GM23248 (cell line): ENCODE data around the gene ADAMTSL1. TPM values are rescaled to one million over a fixed set of nuclear protein-coding genes. Genes with fewer than 3 reads are reported as not detected.

Experiments
- DNase-seq: peaks from one replicate; pipeline ENCODE4 v3.0.0-alpha.2; 2015
- H2AFZ ChIP-seq: fragments of 200-600 bp; sonication (generic); 2 replicates; pipeline ENCODE4 v1.6.1; 2016; ENCODE audit warnings: antibody characterized with exemption
- H3F3A ChIP-seq: fragments of 200-600 bp; sonication (generic); 2 replicates; pipeline ENCODE4 v1.6.1; 2016; ENCODE audit warnings: mild to moderate bottlenecking, antibody characterized with exemption, mixed run types; ENCODE audit not compliant: insufficient read depth
- H3K27ac ChIP-seq: fragments of 200-600 bp; sonication (generic); 2 replicates; pipeline ENCODE4 v1.5.1; 2016; ENCODE audit warnings: mild to moderate bottlenecking
- H3K27me3 ChIP-seq: fragments of 200-600 bp; sonication (generic); replicated peaks from 2 replicates; pipeline ENCODE4 v1.6.1; 2016; ENCODE audit warnings: mild to moderate bottlenecking; ENCODE audit not compliant: insufficient read depth
- H3K36me3 ChIP-seq: fragments of 200-600 bp; sonication (generic); 2 replicates; pipeline ENCODE4 v1.6.1; 2016; ENCODE audit warnings: low read depth, mild to moderate bottlenecking
- H3K4me1 ChIP-seq: fragments of 200-600 bp; sonication (generic); 2 replicates; pipeline ENCODE4 v1.6.1; 2016; ENCODE audit warnings: mild to moderate bottlenecking; ENCODE audit not compliant: insufficient read depth
- H3K4me2 ChIP-seq: fragments of 200-600 bp; sonication (generic); one replicate; pipeline ENCODE4 v1.6.1; 2016; ENCODE audit warnings: mild to moderate bottlenecking; ENCODE audit not compliant: unreplicated experiment
- H3K4me3 ChIP-seq: fragments of 200-600 bp; sonication (generic); 2 replicates; pipeline ENCODE4 v1.5.1; 2016; ENCODE audit warnings: mild to moderate bottlenecking
- H3K79me2 ChIP-seq: fragments of 200-600 bp; sonication (generic); 2 replicates; pipeline ENCODE4 v1.6.1; 2016; ENCODE audit warnings: mild to moderate bottlenecking; ENCODE audit not compliant: insufficient read depth
- H3K9ac ChIP-seq: fragments of 200-600 bp; sonication (generic); 2 replicates; pipeline ENCODE4 v1.6.1; 2016; ENCODE audit warnings: mild to moderate bottlenecking
- H3K9me2 ChIP-seq: fragments of 200-600 bp; sonication (generic); 2 replicates; pipeline ENCODE4 v1.6.1; 2016; ENCODE audit warnings: mixed run types, mild to moderate bottlenecking, moderate library complexity; ENCODE audit not compliant: insufficient read depth
- H3K9me3 ChIP-seq: fragments of 200-600 bp; sonication (generic); one replicate; pipeline ENCODE4 v1.6.1; 2017; ENCODE audit warnings: low read depth
- H4K20me1 ChIP-seq: fragments of 200-600 bp; sonication (generic); 2 replicates; pipeline ENCODE4 v1.6.0; 2016; ENCODE audit not compliant: insufficient read depth
- EZH2 ChIP-seq: fragments of 200-600 bp; sonication (generic); IDR thresholded peaks from 2 replicates; pipeline ENCODE4 v1.6.1; 2018; ENCODE audit warnings: antibody characterized with exemption, mild to moderate bottlenecking; ENCODE audit not compliant: insufficient read depth, poor library complexity, severe bottlenecking
- EZH2phosphoT487 ChIP-seq: fragments of 200-600 bp; sonication (generic); IDR thresholded peaks from 2 replicates; pipeline ENCODE4 v1.6.1; 2018; ENCODE audit warnings: antibody characterized with exemption, moderate library complexity, mild to moderate bottlenecking, low read depth; ENCODE audit not compliant: insufficient read depth
- WGBS, 2 experiments: methylation state at CpG; one replicate each; pipeline ENCODE4 v1.1.6; 2015 to 2017; ENCODE audit warnings: low lambda C conversion rate in 2 of 2, low coverage in 1 of 2; ENCODE audit errors: missing lambda C conversion rate in 2 of 2; 5-methylcytosine and 5-hydroxymethylcytosine counted together
- in situ Hi-C: fragments of 300-500 bp; cut with MboI; formaldehyde crosslinking; loops from 2 replicates; pipeline ENCODE4 v1.15.0; 2020
- polyA plus RNA-seq: library from polyadenylated mRNA; unstranded; fragments of >200 nt; fragmentation: Nextera tagmentation; extraction: Ambion mirVana; gene quantifications from 2 replicates; pipeline ENCODE4 v1.2.1, GENCODE V29; 2016
- total RNA-seq: library from RNA; depleted of rRNA; stranded (reverse); fragments of >200 nt; shearing (Covaris generic); gene quantifications from 2 replicates; pipeline ENCODE4 v1.2.3, GENCODE V29; 2014

Gene ADAMTSL1
- total and polyA plus RNA-seq, 2 experiments from 2014 or later, result 77.0 to 273 TPM

DNA sequence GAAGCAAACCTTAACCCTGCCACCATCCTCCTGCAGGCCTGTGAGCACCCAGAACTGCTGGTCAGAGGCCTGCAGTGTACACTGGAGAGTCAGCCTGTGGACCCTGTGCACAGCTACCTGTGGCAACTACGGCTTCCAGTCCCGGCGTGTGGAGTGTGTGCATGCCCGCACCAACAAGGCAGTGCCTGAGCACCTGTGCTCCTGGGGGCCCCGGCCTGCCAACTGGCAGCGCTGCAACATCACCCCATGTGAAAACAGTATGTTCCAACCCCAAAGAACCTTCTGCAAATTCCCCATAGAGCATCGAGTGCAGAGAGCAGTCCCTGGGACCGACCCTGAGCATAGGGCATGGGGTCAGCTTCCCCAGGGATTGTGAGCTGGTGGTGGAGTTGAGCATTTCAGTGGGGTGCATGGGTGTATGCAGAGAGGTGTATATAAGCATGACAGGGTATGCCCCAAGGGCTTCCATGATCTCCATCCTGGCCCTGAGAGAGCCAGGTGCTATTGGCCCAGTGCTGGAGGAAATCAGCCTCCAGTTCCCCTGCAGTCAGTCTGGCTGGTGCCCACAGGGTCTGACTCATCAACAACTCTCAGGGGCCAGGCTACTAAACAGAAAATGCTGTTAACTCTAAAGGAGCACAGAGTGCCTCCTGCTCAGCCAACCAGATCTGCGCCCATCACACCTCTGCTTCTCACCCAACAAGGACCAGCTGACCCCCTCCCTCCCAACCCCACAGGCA is 432.9 kb downstream of the ADAMTSL1 start:
- in situ Hi-C loops, result no loop called here
- no peaks in the 10 kb centered on the region for H3K27me3 ChIP-seq
- H3K4me2 ChIP-seq, result no peak overlapping the region
- no peak overlapping the region for H2AFZ ChIP-seq
- H3K4me3 ChIP-seq, result no peak overlapping the region
- peaks cover 46% of the 10 kb centered on the region for H3F3A ChIP-seq
- peaks cover 30% of the 10 kb centered on the region for H3K36me3 ChIP-seq
- H4K20me1 ChIP-seq, result no peaks in the 10 kb centered on the region
- no peaks in the 10 kb centered on the region for H3K9me2 ChIP-seq
- no peaks in the 10 kb centered on the region for H3K79me2 ChIP-seq
- H3K9ac ChIP-seq, result no peak overlapping the region
- WGBS, 2 experiments, result 70 to 74% methylated on average over 9 of the region's 9 CpGs
- no peaks in the 10 kb centered on the region for H3K9me3 ChIP-seq
- TF ChIP-seq EZH2 (no peak), EZH2phosphoT487 (no peak)
- H3K27ac ChIP-seq, result no peak overlapping the region
- DNase-seq, result peak; percentile 85
- peaks cover 21% of the 10 kb centered on the region for H3K4me1 ChIP-seq

- no peak for DNase-seq
- Histone ChIP-seq H3F3A (peaks cover 44% of the 10 kb centered on the region), H3K9me2 (no peaks in the 10 kb centered on the region), H3K36me3 (peaks cover 19% of the 10 kb centered on the region), H3K9ac (no peak overlapping the region), H3K27me3 (no peaks in the 10 kb centered on the region), H3K79me2 (no peaks in the 10 kb centered on the region), H4K20me1 (no peaks in the 10 kb centered on the region), H3K4me2 (no peak overlapping the region), H3K9me3 (no peaks in the 10 kb centered on the region), H3K27ac (no peak overlapping the region), H3K4me3 (no peak overlapping the region), H2AFZ (no peak overlapping the region), H3K4me1 (peaks cover 21% of the 10 kb centered on the region)
- WGBS, 2 experiments, result 83 to 86% methylated on average over 15 of the region's 15 CpGs
- in situ Hi-C loops, result no loop called here
- no peak for TF ChIP-seq EZH2
- no peak for TF ChIP-seq EZH2phosphoT487
Observed at GRCh38 chr9:18907927-18908625, 434.1 kb downstream of the ADAMTSL1 start.

DNA sequence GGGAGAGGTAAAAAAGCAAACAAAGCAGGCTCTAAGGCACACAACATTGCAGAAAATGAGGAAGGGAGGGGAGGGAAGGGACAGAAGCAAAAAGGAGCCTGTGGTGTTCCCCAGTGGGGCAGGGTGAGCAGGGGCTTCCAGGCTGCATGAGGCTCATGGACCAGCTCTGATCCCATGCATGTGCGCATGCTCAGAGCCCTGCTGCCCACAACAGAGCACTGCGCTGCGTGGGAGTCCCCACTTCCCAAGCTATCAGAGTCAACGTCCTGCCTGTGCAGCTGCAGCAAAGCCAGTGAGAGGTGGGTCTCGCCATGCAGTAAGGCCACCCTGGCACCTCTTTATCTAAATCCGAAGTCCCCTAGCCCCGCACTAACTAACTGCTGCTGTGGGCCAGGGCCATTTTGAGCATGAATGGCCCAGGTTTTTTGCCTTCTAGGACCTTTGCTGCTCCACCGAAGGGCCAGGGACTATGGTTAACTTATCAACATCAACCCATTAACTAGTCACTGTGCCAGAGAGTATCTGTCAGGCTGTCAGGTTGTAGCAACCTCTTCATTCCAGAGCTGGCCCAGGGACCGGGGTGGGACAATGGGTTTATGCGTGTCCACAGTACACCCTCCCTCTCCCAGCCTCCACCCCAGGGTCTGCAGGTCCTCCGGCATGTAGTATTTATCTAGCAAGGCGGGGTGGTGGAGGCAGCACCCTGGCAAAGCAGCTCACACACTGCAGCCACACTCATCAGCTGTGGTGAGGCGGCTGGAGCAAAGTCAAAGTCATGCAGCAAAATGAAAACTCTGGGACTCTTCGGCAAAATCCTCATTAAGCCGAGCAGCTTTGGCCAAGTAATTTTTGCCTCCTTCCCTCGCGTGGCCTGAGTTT is 435.4 kb downstream of the ADAMTSL1 start:
- no peaks in the 10 kb centered on the region for H3K9me3 ChIP-seq
- no peaks in the 10 kb centered on the region for H4K20me1 ChIP-seq
- no peak overlapping the region for H2AFZ ChIP-seq
- H3K9ac ChIP-seq, result no peak overlapping the region
- DNase-seq, result no peak
- in situ Hi-C loops, result no loop called here
- H3K9me2 ChIP-seq, result no peaks in the 10 kb centered on the region
- H3F3A ChIP-seq, result peaks cover 53% of the 10 kb centered on the region
- no peaks in the 10 kb centered on the region for H3K79me2 ChIP-seq
- H3K4me3 ChIP-seq, result no peak overlapping the region
- H3K36me3 ChIP-seq, result peaks cover 15% of the 10 kb centered on the region
- no peaks in the 10 kb centered on the region for H3K27me3 ChIP-seq
- H3K4me1 ChIP-seq, result peaks cover 21% of the 10 kb centered on the region
- H3K27ac ChIP-seq, result no peak overlapping the region
- WGBS, 2 experiments, result 66 to 79% methylated on average over 16 to 17 of the region's 17 CpGs
- TF ChIP-seq EZH2, result no peak
- TF ChIP-seq EZH2phosphoT487, result no peak
- no peak overlapping the region for H3K4me2 ChIP-seq

DNA sequence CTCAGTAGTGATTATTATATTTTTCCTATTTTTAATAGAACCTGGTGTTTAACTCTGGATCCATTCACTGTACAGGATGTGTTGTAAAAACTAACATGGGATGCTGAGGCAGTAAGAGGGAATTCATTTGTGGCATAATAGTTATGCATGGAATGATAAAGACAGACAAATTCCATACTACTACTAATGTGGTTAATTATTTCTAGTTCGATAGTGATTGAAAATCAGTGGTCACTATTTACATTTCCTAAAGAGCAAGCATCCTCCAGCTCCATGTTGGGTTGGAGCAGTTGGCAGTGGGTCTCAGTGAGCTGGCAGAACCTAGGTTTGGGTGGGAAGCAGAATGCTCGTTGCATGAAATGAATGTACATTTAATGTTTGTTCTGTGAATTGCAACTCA is 436.5 kb downstream of the ADAMTSL1 start:
- TF ChIP-seq EZH2phosphoT487 (no peak), EZH2 (no peak)
- Histone ChIP-seq H3K4me1 (peaks cover 13% of the 10 kb centered on the region), H3K79me2 (no peaks in the 10 kb centered on the region), H4K20me1 (no peaks in the 10 kb centered on the region), H3K27ac (no peak overlapping the region), H3K9me3 (no peaks in the 10 kb centered on the region), H3K4me3 (no peak overlapping the region), H3K9ac (no peak overlapping the region), H3K27me3 (no peaks in the 10 kb centered on the region), H2AFZ (no peak overlapping the region), H3F3A (peaks cover 47% of the 10 kb centered on the region), H3K4me2 (no peak overlapping the region), H3K9me2 (no peaks in the 10 kb centered on the region), H3K36me3 (peaks cover 15% of the 10 kb centered on the region)
- DNase-seq, result no peak
- in situ Hi-C loops, result no loop called here
- WGBS, 2 experiments, result 64 to 85% methylated on average over 2 of the region's 2 CpGs
